Middle frontal gyrus (tissue), 1 donor: ENCODE measurements around the gene P2RY11.

ENCODE experiments used
- DNase-seq: peaks from one replicate; pipeline ENCODE4 v3.0.0-alpha.2; 2015; ENCODE audit warnings: low spot score; ENCODE audit errors: extremely low spot score

Gene P2RY11, protein sequence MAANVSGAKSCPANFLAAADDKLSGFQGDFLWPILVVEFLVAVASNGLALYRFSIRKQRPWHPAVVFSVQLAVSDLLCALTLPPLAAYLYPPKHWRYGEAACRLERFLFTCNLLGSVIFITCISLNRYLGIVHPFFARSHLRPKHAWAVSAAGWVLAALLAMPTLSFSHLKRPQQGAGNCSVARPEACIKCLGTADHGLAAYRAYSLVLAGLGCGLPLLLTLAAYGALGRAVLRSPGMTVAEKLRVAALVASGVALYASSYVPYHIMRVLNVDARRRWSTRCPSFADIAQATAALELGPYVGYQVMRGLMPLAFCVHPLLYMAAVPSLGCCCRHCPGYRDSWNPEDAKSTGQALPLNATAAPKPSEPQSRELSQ

DNA sequence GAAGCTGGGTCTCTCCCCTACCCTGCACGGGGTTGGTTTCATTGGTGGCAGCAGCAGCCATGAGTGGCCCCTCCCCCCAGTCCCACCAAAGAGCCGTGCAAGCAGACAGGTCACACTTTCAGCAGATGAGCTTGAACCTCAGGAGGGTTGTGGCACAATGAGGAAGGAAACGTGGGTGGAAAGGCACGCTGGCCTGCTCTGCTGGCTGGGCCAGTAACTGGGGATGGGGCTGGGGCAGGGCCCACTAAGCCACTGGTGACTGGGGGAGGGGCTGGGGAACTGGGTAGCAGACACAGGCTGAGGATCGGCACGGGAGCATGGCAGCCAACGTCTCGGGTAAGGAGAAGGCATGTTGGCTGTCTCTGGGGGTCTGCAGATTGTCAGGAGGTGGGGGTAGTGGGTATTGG lies at the start of gene P2RY11:
Gene P2RY11 (plus strand): TSS at position 289 of the 407 bp plus-strand sequence. CDS start 29 bp downstream, at position 318.
- no peak for DNase-seq

DNA sequence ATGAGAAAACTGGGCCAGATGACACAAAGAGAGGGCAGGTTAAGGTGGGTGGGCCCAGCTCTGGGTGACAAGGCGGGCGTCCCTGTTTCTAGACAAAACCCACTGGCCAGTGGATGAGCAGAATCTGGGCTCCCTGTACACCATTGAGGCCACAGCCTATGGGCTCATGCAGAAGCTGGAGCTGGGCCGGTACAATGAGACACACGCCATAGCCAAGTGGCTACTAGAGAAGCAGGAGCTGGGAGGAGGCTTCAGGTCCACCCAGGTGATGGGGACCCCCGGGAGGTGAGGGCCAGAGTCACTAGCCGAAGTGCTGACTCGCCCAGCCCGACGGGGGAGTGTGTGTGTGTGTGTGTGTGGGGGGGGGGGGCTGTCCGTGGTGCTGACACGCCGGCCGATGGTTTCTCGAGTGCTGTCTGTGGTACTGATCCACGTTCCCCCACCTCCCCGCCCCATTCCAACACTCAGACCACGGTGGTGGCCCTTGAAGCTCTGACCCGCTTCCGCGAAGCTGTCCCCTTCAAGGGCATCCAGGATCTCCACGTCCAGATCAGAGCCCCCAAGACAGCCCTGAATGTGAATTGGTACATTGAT lies 49.7 kb upstream of the P2RY11 start:
- no peak for DNase-seq

- no peak for DNase-seq
These were observed 43.3 kb upstream of the P2RY11 start for GRCh38 chr19:10068205-10068604.

- DNase-seq: no peak
These were observed 42.4 kb upstream of the P2RY11 start for GRCh38 chr19:10069046-10069445.

GRCh38 chr19:10070730-10071446 lies 40.6 kb upstream of the P2RY11 start:
- no peak for DNase-seq

DNA sequence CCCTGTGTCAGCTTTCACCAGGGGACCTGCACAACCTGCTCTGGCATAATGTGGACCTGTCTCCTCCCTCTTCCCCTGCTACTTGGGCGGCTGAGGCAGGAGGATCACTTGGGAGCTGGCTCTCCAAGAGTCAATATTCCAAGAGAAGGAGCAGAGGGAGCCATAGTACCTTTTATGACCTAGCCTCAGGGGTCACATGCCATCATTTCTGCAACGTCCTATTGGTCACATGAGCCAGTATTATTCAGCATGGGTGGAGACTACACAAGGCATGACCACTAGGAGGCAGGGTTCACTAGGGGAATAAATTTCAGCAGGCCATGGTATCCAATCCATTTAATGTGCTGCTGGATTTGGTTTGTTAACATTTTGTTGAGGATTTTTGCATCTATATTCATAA lies 37.3 kb upstream of the P2RY11 start:
- no peak for DNase-seq

DNA sequence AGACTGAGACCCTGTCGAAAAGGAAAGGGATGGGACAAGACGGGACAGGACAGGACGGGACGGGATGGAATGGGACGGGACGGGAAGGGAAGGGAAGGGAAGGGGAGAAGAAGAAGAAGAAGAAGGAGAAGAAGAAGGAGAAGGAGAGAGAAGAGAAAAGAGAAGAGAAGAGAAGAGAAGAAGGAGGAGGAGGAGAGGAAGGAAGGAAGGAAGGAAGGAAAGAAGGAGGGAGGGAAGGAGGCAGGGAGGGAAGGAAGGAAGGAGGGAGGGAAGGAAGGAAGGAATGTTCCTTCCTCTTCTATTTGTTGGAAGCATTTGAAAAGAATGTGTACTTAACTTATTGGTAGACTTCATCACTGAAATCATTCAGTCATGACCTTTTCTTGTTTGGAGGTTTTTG lies 35.0 kb upstream of the P2RY11 start:
- no peak for DNase-seq

GRCh38 chr19:10078329-10078728 lies 33.2 kb upstream of the P2RY11 start:
- DNase-seq: no peak

- DNase-seq: no peak
These were observed 32.5 kb upstream of the P2RY11 start for GRCh38 chr19:10079031-10079453.

GRCh38 chr19:10083911-10084310 lies 27.6 kb upstream of the P2RY11 start:
- DNase-seq: no peak

DNA sequence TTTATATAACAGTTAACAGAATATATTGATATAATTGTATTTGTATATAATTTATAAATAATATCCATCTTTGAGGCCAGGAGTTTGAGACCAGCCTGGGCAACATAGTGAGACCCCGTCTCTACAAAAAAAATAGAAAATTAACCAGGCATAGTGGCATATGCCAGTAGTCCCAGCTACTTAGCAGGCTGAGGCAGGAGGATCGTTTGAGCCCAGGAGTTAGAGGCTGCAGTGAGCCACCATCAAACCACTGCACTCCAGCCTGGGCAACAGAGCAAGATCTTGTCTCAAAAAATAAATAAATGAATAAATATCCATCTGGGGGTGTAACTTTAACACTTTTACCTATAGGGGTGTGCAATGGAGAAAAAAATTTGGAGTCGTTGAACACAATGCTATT lies 26.7 kb upstream of the P2RY11 start:
- no peak for DNase-seq

GRCh38 chr19:10085641-10086590 lies 25.6 kb upstream of the P2RY11 start, which contains the start of gene SHFL:
SHFL (plus strand) TSS chr19:10086317; CDS start chr19:10086428, 111 bp downstream.
- DNase-seq: peak; percentile 27

- DNase-seq: no peak
These were observed 24.8 kb upstream of the P2RY11 start for GRCh38 chr19:10086591-10087192.

- DNase-seq: no peak
These were observed 24.0 kb upstream of the P2RY11 start for GRCh38 chr19:10087296-10088061.

GRCh38 chr19:10088949-10089554 lies 22.4 kb upstream of the P2RY11 start:
- DNase-seq: no peak

- no peak for DNase-seq
These were observed 21.6 kb upstream of the P2RY11 start for GRCh38 chr19:10089801-10090375.

DNA sequence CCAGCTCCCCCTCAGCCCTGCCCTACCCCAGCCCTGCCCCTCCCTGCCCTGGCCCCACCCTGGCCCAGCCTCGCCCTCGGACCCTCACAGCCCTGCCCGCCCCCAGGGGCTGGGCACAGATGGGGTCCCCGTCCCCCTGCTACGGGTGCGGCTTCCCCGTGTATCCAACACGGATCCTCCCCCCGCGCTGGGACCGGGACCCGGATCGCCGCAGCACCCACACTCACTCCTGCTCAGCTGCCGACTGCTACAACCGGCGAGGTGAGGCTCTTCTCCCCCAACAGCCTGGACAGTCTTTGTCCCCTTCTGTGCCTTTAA lies 20.2 kb upstream of the P2RY11 start:
- DNase-seq: no peak

GRCh38 chr19:10091895-10092641 lies 19.4 kb upstream of the P2RY11 start:
- DNase-seq: no peak
